PC-9 (cell line): ENCODE results near the gene TDRD1.

Source experiments
- EZH2 ChIP-seq: fragments of 200-600 bp; sonication (generic); IDR thresholded peaks from 2 replicates; pipeline ENCODE4 v1.8.0; 2017; ENCODE audit warnings: antibody characterized with exemption, low read depth
- TF ChIP-seq, protein P1 (sequence below): fragments of 200-600 bp; sonication (generic); conservative IDR thresholded peaks from 2 replicates; pipeline ENCODE4 v1.6.1; 2017; ENCODE audit warnings: mixed run types, antibody characterized with exemption, mild to moderate bottlenecking, moderate library complexity

DNA sequence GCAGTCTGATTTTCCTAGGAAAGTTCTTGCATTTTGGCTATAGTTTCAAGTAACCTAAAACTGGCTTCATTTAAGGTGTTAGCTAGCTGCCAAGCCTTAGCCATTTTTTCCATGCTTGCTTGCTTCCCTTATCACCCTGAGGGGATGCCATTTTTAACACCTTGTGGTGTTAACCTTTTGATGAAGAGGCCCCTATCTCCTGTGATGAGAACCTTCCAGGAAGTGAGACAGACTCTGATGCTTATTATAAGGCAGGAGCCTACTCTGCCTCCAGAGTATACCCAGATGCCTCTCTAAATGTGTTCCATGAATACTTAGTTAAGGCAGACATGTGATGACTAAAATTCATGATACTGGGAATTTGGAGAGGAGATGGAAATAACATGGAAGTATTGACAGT lies 55.0 kb downstream of the TDRD1 start:
- TF ChIP-seq, protein P1, sequence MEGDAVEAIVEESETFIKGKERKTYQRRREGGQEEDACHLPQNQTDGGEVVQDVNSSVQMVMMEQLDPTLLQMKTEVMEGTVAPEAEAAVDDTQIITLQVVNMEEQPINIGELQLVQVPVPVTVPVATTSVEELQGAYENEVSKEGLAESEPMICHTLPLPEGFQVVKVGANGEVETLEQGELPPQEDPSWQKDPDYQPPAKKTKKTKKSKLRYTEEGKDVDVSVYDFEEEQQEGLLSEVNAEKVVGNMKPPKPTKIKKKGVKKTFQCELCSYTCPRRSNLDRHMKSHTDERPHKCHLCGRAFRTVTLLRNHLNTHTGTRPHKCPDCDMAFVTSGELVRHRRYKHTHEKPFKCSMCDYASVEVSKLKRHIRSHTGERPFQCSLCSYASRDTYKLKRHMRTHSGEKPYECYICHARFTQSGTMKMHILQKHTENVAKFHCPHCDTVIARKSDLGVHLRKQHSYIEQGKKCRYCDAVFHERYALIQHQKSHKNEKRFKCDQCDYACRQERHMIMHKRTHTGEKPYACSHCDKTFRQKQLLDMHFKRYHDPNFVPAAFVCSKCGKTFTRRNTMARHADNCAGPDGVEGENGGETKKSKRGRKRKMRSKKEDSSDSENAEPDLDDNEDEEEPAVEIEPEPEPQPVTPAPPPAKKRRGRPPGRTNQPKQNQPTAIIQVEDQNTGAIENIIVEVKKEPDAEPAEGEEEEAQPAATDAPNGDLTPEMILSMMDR: no peak
- TF ChIP-seq EZH2: no peak
